ENCODE results near the gene GPX6. TPM values are rescaled to one million over a fixed set of nuclear protein-coding genes. Genes with fewer than 3 reads are reported as not detected.

GPX6 gene
- total and polyA plus RNA-seq, 2 of the 13 experiments (the other 11 are each of a cell fraction or from before 2014, with no cell fraction given), result not detected

GRCh38 chr6:28522594-28523240 is 7.1 kb upstream of the GPX6 start:
- POLR2A ChIA-PET, result no interaction called here
- no peak overlapping the region for H3K9ac ChIP-seq (ENCODE audit: insufficient read depth, low read depth, low read length)
- intact Hi-C loops (cut with micrococcal nuclease; ENCODE audit: unreplicated experiment), result no loop called here
- H3K4me2 ChIP-seq (ENCODE audit: low read depth, low read length), result no peak overlapping the region
- no peaks in the 10 kb centered on the region for H3K79me2 ChIP-seq (ENCODE audit: insufficient read depth, low read length)
- FAIRE-seq (no peak), ATAC-seq (no peak), DNase-seq (ENCODE audit: low spot score) (no peak)
- H3K36me3 ChIP-seq (replicated peaks in 1 of 2; ENCODE audit: control insufficient read depth in 1 of 2, insufficient read depth in 2 of 2, low read length in 2 of 2), result no peaks in the 10 kb centered on the region
- no peaks in the 10 kb centered on the region for H4K20me1 ChIP-seq (ENCODE audit: insufficient read depth, low read length)
- H3K4me3 ChIP-seq (replicated peaks in 1 of 3; ENCODE audit: insufficient read depth in 1 of 3, low read depth in 2 of 3, low read length in 3 of 3), result no peak overlapping the region
- CTCF ChIA-PET (ENCODE audit: low intra/inter-chr PET ratio, low total read pairs), result no interaction called here
- BruUV-seq (replicated peaks), result no TSS peak
- H3K27ac ChIP-seq (ENCODE audit: extremely low read length, insufficient read depth, low read length), result no peak overlapping the region
- in situ Hi-C loops (cut with HindIII; ENCODE audit: extremely low pct_ligation_motif_present, low pct_unique_long_range_greater_than_20kb), result no loop called here
- no peaks in the 10 kb centered on the region for H3K9me3 ChIP-seq (ENCODE audit: low read length)
- peaks cover 4 to 31% of the 10 kb centered on the region in 2 experiments; a peak in 3 of 5 replicates for H3K27me3 ChIP-seq (ENCODE audit: control insufficient read depth in 1 of 2, insufficient read depth in 2 of 2, low read length in 2 of 2)
- H3K4me1 ChIP-seq (ENCODE audit: insufficient read depth, low read length), result no peaks in the 10 kb centered on the region
- TF ChIP-seq HDAC2 (CRISPR knock-in tag; IDR thresholded peaks at IDR 0.05), result no peak
- TF ChIP-seq ZSCAN25 (CRISPR knock-in tag; IDR thresholded peaks at IDR 0.05), result no peak
- TF ChIP-seq SRSF9 (IDR thresholded peaks at IDR 0.05; ENCODE audit: borderline replicate concordance, insufficient read depth, low read depth, low read length, poor library complexity, severe bottlenecking), result no peak
- TF ChIP-seq NFKBIZ (CRISPR knock-in tag; IDR thresholded peaks at IDR 0.05), result no peak
- TF ChIP-seq ARID3A (IDR thresholded peaks at IDR 0.05; ENCODE audit: low read depth, low read length), result no peak
- no peak for TF ChIP-seq FOXK1 (CRISPR knock-in tag; IDR thresholded peaks at IDR 0.05; ENCODE audit: borderline replicate concordance, low read depth)
- no peak for TF ChIP-seq SNAPC5 (CRISPR knock-in tag; IDR thresholded peaks at IDR 0.05; ENCODE audit: borderline replicate concordance)
- no peak for TF ChIP-seq AFF4 (CRISPR knock-in tag; IDR thresholded peaks at IDR 0.05)
- TF ChIP-seq ZNF263 (CRISPR knock-in tag; IDR thresholded peaks at IDR 0.05), result no peak
- no peak for TF ChIP-seq PCBP2 (optimal IDR thresholded peaks at IDR 0.05; ENCODE audit: low read depth, low read length, poor library complexity, severe bottlenecking)
- TF ChIP-seq ZNF773 (CRISPR knock-in tag; IDR thresholded peaks at IDR 0.05; ENCODE audit: borderline replicate concordance), result no peak
- TF ChIP-seq ZNF121 (CRISPR knock-in tag; IDR thresholded peaks at IDR 0.05), result no peak
- no peak for TF ChIP-seq STAG1 (CRISPR knock-in tag; IDR thresholded peaks at IDR 0.05)
- no peak overlapping the region for H2AFZ ChIP-seq (ENCODE audit: low read length)
